NCI-H2196 (cell line): ENCODE data around the gene RAPSN.

Source experiments
- DNase-seq: peaks from one replicate; lab custom pipeline; 2025; ENCODE audit not compliant: unreplicated experiment; lab: John Stamatoyannopoulos, UW

RAPSN gene

GRCh38 chr11:47409440-47410369 is 39.2 kb downstream of the RAPSN start:
- no peak for DNase-seq

- DNase-seq = no peak
Measured at GRCh38 chr11:47408598-47409439, 40.1 kb downstream of the RAPSN start.

DNA sequence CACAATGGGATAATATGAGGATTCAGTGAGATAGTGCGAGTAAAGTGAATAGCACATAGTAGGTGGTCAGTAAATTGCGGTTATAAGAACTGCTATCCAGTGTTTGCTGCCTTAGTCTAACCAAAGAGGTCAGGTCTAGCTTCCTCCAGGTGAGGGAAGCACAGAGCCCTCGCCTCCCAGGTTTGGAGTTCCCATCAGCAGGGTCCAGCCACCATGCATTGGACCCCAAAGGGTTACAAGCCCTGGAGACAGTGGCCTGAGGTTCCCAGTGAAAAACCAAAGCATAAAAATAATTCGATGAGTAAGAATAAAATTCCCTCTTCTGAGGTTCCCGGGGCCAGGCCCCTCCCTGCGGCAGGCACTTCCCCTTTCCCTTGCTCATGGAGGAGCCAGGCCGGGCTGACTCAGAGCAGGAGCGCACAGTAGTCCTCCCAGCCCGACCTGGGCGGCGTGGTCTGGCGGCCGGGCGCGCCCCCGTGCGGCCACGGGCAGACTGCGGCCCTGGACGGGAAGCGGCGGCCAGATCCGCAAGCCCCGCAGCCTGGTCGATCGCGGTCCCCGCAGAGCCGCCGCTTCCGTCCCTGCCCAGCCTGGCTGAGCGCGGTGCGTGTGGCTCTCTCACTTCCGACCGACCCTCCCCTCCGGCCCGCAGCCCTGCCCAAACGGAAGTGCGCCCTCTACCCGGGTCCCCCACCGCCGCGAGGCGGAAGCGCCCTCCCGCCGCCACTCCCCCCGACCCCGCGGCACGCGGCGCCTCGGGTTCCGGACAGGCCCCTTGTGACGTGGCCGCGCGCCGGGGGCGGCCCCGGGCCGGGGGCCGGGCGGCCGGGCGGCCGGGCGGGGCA is 41.0 kb downstream of the RAPSN start, which contains the start of gene SLC39A13:
TSS of gene SLC39A13 (plus strand) at position 845 of the 845 bp plus-strand sequence. CDS start 1,505 bp downstream, outside the sequence.
- peak; percentile 95 for DNase-seq

GRCh38 chr11:47406896-47407745 is 41.8 kb downstream of the RAPSN start:
- no peak for DNase-seq

GRCh38 chr11:47403571-47403970 is 45.4 kb downstream of the RAPSN start:
- no peak for DNase-seq

DNA sequence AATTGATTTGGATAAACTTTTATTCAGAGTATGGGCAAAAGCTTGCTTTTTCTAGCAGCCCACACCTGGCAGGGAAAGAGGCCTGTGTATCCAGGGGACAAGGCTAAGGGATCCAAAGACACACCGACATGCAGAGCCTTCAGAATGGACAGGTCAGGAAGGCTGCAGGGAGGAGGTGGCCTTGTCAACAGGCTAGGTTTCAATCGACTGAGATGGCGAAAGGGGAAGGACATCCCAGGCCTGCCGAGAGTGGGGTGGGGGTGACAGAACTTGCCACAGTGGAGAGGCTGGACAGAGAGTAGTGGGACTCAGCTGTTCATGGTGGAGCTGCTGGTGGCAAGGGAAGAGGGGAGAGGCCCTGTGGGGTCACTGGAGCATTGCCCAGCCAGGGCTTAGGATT is 45.8 kb downstream of the RAPSN start:
- DNase-seq = no peak

- DNase-seq = no peak
Measured at GRCh38 chr11:47400768-47401279, 48.1 kb downstream of the RAPSN start.

- no peak for DNase-seq
Measured at GRCh38 chr11:47399860-47400767, 48.8 kb downstream of the RAPSN start.

- DNase-seq = no peak
Measured at GRCh38 chr11:47398551-47398950, 50.4 kb downstream of the RAPSN start.

- DNase-seq = no peak
Measured at GRCh38 chr11:47398011-47398410, 50.9 kb downstream of the RAPSN start.

DNA sequence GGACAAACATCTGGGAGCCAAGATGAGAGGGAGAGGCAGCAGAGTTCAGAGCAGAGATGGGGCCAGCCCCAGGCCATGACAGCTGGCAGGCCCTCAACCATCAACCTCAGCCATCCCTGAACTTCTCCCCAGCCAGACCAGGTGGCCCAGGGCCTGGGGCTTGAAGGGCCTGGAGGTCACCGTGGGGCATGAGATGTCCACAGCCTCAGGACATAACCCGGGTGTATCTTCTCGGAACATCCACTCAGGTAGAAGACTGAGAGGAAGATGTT is 53.0 kb downstream of the RAPSN start:
- DNase-seq = no peak

- no peak for DNase-seq
Measured at GRCh38 chr11:47395223-47396048, 53.5 kb downstream of the RAPSN start.

DNA sequence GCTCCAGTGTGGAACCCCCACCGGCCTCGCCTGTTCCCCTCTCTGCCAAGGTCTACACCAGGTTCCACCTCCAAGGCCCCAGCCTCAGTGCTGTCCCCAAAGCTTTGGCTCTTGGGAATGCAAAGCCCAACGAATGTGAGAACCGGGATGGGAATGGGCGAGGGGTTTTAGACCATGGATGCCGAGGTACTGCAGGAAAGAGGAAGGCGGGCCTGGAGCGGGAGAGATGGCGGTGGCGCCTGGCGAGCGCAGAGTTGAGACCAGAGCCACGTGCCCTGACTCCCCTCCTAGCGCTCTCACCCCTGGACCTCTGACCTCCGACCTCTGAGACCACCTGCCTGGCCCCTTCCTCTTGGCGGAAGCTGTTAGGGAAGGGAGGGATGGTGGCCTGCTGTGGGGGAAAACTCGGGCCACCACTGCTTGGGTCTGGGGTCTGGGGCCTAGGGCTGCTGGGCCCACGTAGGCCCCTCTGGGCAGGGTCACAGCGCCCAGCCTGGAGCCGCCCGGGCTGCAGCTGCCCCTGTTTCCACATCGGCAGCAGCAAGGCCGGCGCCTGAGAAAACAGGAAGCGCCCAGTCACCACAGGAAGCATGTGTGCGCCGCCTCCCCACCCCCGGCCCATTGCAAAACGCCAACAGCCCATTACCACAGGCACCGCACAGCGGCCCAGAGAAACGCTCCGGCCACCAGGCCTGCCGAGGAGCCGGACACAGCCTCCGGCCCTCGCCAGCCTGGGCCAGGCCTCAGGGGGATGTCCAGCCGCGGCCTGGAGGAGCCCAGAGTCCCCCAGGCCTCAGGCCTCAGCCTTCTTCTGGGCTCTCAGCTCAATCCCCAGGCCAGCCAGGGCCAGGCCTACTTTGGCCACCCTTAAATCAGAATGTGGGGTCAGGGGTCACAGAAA is 54.4 kb downstream of the RAPSN start:
- no peak for DNase-seq

DNA sequence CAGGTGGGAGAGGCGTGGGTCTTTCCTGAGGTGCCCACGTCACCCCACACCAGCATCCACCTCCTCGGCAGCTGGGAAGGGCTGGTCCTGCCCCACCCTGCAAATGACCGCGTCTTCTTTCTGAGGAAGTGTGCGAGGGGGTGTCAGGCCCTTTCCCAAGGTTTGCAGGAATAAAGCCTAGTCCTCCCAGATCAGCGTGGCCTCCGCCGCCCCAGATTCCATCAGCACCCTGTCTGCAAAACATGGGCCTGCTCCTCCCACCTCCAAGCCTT is 55.0 kb downstream of the RAPSN start:
- DNase-seq = no peak

GRCh38 chr11:47393163-47394049 is 55.5 kb downstream of the RAPSN start:
- DNase-seq = no peak

GRCh38 chr11:47392546-47393162 is 56.3 kb downstream of the RAPSN start:
- no peak for DNase-seq
